HG03039 (cell line): Measurements from ENCODE around the gene ZMYND19.
"Not testable (repeated sequence)": the region's sequence is repeated elsewhere in the genome, so short reads cannot be mapped to it uniquely, and the experiment has no call there.

Experiments
- ATAC-seq: cut with Tn5 transposase; IDR thresholded peaks from one replicate; pipeline ENCODE4 v1.9.1; 2021; ENCODE audit warnings: mild to moderate bottlenecking, moderate library complexity; ENCODE audit not compliant: unreplicated experiment

Gene ZMYND19

DNA sequence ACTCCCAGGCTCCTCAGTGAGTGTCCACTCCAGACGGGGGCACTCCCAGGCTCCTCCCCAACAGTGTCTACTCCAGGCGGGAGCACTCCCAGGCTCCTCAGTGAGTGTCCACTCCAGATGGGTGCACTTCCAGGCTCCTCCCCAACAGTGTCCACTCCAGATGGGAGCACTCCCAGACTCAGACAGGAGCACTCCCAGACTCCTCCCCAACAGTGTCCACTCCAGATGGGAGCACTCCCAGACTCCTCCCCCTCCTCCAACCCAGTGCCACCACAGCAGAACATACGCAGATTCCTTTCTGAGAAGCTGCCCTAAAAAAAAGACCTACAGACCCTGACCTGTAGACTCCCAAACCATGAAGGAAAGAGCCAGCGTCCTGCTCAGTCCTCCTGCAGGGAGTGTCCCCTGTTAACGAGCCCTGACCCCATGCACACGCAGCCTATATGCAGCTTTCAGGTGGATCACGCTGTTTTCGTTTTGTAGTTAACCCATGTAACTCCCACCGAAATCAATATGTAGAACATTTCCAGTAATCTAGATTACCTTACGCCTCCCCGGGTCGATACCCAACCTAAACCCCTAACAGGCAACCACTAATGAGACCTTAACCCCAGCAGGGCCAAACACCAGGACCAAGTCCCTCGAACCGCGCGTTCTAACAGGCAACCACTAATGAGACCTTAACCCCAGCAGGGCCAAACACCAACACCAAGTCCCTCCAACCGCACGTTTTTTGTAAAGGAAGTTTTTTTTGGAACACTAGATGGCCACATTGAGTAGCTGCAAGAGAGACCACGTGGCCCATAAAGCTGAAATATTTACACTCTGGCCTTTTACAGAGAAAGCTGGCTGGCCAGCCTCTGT, 55.8 kb downstream of the ZMYND19 start:
- ATAC-seq: no peak

DNA sequence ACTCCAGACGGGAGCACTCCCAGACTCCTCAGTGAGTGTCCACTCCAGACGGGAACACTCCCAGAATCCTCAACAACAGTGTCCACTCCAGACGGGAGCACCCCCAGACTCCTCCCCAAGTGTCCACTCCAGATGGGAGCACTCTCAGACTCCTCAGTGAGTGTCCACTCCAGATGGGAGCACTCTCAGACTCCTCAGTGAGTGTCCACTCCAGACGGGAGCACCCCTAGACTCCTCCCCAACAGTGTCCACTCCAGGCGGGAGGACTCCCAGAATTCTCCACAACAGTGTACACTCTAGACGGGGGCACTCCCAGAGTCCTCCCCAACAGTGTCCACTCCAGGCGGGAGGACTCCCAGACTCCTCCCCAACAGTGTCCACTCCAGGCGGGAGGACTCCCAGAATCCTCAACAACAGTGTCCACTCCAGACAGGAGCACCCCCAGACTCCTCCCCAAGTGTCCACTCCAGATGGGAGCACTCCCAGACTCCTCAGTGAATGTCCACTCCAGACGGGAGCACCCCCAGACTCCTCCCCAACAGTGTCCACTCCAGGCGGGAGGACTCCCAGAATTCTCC, 57.3 kb downstream of the ZMYND19 start:
- not testable (repeated sequence) for ATAC-seq
